GM23248 (cell line): ENCODE data around the gene ARHGEF1.

Experiments
- EZH2 ChIP-seq: fragments of 200-600 bp; sonication (generic); IDR thresholded peaks from 2 replicates; pipeline ENCODE4 v1.6.1; 2018; ENCODE audit warnings: antibody characterized with exemption, mild to moderate bottlenecking; ENCODE audit not compliant: insufficient read depth, poor library complexity, severe bottlenecking
- EZH2phosphoT487 ChIP-seq: fragments of 200-600 bp; sonication (generic); IDR thresholded peaks from 2 replicates; pipeline ENCODE4 v1.6.1; 2018; ENCODE audit warnings: antibody characterized with exemption, moderate library complexity, mild to moderate bottlenecking, low read depth; ENCODE audit not compliant: insufficient read depth

DNA sequence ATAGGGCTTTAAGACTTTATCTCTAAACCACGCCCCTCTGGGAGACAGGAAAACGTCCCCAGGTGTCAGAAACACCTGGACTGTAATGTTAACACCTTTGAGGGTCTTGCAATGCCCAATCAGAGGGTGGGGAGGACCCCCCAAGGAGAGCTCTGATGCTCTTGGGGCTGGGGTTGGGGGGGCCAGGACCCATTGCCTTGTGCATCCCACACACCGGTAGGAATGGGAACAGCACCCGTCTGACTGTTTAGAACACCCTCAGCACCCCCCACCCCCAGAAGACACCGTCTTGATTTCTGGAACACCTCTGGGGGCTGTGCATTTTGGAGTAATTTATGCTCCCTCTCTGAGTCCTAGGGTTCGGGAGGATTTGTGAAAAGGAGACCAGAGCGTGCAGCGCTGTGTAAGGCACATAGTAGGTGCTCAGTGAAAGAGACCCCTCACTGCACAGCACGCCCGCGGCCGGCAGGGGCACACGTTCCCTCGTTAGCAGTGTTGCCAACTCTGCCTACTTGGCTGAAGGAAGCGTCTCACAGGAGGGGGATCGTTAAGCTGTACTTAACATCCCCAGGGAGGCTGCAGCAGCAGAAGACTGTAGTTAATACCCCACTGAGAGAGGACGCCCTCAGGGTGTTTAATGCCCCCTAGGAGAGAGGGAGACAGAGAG lies 48.1 kb downstream of the ARHGEF1 start:
- TF ChIP-seq EZH2phosphoT487: no peak
- TF ChIP-seq EZH2: no peak
